Activated CD4-positive, alpha-beta T cell treated with anti-CD3 and anti-CD28 coated beads, Interleukin-10, Interleukin-2, amounts not matched to agents 100 ng/mL and 50 ng/mL, durations not matched to agents 16 hours and 8 hours (primary cell): ENCODE measurements around the gene PLD1.
"Not testable (repeated sequence)": the region's sequence is repeated elsewhere in the genome, so short reads cannot be mapped to it uniquely, and the experiment has no call there.

Experiments used
- DNase-seq: peaks from one replicate; pipeline ENCODE4 v3.0.0-alpha.2; 2020

The PLD1 gene

DNA sequence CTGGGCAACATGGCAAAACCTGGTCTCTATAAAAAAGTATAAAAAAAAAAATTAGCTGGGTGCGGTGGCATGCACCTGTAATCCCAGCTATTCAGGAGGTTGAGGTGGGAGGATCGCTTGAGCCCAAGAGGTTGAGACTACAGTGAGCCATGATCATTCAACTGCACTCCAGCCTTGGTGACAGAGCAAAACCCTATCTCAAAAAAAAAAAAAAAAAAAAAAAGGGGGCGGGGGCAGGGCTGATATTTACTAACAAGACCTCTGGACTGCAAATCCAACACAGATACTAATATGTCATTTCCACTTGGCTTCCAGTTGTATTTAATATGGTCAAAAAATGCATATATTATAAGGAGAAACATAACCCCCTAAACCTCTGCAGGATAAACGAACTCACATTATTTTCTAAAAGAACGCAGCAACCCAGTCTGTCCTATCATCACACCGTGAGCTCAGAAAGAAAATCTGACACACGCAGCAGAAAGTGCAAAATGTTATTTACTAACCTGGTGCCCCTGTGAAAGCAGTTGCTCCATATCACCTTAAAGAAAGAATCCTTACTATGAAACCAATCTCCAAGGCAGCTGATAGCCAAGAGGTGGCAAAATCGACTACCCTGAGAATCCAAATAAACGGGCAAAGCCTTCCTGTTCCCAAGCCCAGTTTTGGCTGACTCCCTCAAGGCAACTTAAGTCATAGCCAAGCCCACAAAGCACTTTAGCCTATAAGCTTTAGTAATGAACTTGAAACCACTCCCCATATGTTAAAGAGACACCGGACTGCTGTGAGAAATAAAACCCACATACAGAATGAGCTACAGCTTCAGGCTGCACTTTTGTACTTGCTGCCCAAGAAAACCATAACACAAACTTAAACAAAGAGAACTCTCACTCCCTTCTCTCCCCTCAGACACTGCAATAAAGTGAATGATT lies 39.3 kb downstream of the PLD1 start:
- no peak for DNase-seq

DNA sequence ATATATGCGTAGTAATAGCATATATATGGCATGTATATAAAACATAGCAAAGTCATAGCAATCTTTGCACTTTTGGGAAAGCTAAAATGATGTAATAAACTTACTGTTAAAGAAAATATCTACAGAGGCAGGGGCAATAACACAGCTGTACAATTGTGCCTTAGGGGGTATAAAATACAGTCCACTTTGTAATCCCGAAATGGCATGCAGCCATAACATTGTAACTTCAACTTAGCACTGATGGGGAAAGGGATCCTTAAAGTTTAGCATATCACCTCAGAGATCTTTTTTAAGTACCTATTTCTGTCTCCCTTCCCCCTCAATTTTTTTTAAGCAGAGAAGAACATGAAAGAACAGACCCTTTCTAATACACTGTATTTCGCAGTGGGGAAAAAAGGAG lies 40.8 kb downstream of the PLD1 start:
- DNase-seq = no peak

DNA sequence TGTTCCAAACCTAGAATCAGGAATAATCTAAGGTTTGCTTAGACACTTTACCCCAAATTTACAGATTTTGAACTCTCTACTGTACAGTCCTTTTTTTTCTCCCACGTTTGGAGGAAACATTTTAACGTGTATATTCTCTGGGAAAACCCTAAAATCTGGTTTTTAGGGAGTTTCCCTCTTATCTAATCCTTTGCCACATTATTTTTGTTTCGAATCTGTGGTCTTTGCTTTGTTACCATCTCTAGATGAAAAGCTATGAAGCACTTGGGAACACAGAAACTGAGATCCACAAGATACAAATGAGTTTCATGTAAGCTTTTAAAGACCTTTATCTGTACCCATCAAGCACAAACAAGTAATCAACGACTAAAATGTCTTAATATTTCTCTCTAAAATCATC lies 41.3 kb downstream of the PLD1 start:
- DNase-seq = no peak

DNA sequence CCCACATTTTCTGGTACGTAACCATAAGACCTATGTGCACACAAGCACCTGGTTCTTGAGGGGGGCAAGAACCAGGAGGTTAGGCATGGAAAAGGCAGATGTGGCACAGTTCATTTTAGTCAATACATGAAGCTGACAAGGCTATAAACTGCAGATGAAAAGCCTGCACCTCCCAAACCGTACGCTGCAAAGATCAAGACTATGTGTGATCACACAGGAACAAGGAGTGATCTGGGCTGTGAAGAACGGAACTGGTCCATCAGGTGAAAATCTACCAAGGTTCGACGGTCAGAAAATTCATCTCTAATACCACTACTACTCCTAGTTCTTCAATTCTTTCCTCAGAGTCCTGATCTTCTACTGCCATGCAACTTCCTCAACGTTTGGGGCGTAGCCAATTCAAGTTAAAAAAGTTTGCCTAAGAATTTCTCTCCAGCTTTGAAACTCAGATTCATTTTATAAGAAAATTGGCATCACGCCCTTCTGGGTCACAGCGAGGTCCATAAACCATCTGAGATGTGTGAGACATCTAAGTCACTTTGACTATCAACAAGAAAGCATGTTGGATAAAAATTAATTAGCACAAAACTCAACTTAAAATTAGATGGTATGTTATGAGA lies 41.9 kb downstream of the PLD1 start:
- DNase-seq = no peak

DNA sequence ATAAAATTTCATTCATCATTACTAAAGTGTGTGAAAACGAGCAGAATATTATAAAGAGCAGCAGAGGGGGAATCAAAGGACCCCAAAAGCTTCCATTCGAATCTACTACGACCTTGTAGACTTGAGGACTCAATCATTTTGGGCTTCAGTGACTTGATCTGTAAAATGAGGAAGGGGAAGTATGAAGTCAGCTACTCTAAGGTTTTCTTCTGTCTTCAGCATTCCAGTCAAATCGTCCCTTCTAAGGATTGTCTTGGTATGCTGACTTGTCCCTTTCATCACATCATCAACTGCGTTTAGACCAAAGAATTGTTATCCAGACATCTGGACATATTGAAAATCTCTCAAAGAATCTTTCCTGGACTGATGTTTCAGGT lies 44.8 kb downstream of the PLD1 start:
- no peak for DNase-seq

DNA sequence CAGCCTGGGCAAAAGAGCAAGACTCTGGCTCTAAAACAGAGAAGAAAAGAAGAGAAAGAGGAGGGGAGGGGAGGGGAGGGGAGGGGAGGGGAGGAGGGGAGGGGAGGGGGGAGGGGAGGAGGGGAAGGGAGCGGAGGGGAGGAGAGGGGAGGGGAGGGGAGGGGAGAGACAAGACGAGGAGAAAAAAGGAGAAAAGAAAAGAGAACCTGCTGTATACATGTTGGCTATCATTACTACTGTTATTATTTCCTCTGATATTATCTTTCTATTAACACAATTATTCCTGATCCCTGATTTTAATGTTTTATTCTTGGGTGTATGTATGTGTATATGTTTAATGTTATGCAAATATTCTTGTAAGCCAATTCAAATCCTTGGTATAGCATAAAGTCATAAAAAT lies 46.9 kb downstream of the PLD1 start:
- DNase-seq = no peak

DNA sequence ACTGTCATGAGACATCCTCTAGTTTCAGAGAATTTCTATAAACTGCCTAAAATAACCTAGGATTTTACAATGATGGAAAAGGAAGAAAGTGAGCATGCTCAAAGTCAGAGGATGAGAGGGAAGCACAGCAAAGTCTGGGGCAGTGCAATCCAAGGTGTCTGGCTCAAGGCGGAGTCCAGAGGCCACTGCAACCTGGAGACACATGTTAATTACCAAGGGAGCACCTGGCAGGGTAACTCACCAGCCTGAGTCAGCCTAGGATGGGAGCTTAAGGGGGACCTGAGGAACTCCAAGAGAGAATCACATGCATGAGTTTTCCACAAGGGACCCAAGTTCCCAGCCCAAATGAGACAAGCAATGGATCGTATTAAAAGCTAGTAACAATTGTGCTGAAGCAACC lies 49.8 kb downstream of the PLD1 start:
- no peak for DNase-seq

DNA sequence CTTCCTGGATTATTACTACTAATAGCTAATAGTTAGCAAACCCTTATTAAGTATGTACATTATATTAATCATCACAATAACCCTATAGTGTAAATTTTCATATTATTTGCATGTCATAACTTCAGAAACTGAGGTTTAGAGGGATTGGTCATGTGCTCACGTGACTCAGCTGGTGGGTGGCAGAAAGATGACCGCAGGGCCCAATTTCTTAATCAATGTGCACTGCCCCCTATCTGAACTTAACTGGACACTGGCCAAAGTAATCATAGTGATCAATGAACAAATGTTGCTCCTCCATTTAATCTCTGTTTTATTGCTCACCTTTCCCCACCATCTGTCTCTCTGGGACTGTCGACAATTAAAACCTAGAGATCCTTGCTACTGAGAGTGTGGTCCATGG lies 52.2 kb downstream of the PLD1 start:
- no peak for DNase-seq

DNA sequence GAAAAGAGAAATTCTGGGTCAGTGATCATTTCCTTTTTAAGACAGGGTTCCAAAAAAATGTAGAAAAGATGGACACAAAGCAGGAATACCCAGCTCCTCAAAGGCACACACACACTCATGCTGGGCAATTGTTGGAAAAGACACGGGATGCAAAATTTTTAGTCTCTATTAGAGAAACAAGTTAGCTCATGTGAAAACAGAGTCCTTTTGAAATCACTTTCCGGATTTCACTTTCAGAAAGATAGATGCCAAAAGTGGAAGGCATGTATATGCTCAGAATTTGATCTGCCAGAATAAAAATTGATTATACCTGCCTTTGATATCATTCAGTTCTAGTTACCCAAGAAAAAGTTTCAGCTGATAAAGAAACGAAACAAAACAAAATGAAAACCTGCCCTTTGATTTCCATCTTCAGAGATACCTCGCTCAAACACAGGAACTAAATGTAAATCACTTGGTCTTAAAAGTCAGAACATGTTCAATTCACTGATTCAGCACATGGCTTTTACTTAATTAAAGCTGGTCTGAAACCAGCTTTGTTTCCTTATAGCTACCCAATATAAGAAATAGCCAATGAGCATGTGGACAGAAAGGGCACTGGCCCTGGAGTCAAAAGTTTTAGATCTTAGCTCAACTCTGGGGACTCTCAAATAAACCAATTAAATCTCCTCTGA lies 52.8 kb downstream of the PLD1 start:
- DNase-seq = no peak

DNA sequence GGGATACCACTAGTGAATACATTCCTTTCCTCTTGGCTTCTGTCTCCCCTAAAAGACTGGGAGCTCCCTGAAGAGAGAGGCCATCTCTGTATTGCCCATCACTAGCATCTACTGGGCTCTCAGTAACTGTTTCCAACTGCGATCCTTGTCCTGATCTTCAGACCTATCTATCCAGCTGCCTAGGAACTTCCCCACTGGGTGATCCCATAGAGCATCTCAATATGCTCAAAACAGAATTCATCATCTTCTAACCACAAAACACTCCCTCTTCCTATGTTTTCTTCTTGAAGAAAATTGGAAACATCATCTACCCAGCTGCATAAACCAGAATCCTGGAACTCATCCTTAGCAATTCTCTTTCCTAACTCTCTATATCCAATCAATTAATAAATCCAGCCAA lies 54.6 kb downstream of the PLD1 start:
- no peak for DNase-seq

DNA sequence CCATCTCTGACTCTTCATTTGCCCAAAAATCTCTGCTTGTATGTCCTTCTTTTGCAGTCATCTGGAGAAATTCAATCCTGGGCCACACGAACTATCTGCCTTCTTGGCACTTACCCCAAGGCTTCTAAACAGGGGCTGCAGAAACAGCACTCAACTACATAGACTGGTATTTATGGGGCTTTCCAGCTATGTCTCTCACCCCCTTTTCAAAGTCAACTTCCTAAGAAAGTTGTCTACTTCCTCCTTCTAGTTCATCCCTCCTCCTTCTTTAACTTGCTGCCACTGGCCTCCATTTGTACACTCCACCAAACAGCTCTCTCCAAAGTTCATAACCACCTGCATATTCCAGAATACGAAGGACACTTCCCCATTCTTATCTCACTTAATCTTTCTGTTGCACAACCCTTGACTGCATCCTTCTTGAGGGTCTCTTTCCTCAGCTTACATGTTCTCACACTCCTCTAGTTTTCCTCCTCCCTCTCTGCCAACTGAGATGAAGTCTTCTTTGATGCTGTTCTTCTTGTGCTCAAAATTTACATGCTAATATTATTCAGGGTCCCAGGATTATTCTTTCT lies 55.2 kb downstream of the PLD1 start:
- DNase-seq = no peak

DNA sequence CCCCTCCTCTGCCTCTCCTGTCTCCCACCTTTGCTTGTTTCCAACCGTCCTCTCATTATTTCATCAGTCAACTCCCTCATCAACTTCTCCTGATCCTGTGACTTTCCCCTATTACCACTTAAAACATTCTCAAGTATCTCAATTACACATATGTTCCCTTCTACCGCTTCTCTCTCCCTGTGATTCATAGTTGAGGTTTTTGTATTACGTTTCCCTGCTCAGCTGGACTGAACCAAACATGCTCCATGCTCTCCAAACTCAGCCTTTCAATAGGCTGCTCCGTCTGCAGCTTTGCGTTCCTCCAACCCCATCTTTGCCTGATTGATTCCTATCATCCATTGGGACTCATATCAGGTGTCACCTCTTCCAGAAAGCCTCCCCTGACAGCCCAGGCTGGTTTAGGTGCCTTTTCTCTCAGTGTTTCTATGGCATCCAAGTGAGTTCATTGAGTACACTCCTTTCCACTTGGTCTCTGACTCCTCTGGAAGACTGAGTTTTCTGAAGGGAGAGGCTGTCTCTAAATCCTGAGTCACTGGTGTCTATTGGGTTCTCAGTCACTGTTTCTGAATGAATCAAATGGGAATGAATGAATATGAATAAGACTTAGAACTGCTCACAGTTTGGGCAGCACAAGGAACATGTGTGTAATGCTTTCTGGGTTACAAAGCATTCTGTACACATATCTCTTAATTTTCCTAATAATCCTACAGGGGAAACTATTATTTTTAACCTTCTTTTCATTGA lies 56.4 kb downstream of the PLD1 start:
- peak; percentile 34 for DNase-seq

DNA sequence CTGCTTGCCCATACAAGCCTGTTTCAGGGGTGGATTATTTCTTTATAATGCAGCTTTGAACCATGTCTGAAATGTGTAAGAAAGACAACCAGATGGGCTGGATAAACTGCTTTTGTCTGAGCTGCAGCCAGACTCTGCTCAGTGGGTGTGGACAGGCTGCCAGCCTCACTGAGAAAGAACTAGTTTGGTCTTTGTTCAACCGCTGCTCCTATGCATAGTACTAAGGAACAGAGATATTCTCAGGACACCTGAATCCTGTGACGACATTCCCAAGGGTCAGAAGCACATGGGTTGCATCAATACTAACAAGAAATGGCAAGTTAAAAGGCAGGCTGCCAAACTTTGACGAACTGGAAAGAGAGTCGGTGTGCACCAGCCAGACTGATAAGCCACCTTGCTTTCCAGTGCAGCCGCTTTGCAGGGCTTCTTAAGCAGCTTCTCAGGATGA lies 57.2 kb downstream of the PLD1 start:
- DNase-seq = no peak

DNA sequence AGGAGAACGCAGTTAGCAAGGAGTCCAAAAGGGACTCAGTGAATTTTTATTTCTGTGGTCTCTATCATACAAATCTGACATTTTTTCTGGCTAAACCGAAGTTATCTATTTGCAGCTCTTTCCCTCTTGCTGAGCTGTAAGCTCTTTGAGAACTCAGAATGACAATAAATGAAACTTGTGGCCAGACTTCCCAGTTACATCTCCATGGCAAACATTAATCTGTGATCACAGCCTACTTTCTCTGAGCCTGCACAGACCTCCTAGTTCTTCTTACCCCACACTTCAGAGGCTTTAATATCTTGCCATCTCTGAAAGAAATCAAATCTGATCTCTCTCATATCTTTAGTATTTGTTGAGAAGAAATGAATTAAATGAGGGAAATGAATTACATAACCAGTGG lies 58.0 kb downstream of the PLD1 start:
- peak; percentile 8 for DNase-seq

DNA sequence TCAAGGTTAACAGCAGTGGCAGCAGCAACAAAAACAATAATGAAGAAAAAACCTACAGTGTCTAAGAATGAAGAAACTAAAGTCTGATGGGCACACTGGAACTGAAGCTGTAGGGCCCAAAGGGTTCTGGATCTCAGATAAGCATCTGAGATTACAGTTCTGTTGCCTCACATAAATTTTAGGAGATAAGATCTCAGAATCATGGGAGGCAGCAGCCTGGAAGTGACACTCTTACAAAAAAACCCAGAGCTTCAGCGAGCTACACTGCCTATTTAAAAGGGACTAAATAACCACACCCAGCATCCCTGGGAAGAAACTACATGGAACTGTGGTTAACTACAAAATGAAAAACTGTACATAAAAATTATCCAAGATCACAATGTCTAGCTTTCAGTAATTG lies 61.2 kb downstream of the PLD1 start:
- DNase-seq = no peak

DNA sequence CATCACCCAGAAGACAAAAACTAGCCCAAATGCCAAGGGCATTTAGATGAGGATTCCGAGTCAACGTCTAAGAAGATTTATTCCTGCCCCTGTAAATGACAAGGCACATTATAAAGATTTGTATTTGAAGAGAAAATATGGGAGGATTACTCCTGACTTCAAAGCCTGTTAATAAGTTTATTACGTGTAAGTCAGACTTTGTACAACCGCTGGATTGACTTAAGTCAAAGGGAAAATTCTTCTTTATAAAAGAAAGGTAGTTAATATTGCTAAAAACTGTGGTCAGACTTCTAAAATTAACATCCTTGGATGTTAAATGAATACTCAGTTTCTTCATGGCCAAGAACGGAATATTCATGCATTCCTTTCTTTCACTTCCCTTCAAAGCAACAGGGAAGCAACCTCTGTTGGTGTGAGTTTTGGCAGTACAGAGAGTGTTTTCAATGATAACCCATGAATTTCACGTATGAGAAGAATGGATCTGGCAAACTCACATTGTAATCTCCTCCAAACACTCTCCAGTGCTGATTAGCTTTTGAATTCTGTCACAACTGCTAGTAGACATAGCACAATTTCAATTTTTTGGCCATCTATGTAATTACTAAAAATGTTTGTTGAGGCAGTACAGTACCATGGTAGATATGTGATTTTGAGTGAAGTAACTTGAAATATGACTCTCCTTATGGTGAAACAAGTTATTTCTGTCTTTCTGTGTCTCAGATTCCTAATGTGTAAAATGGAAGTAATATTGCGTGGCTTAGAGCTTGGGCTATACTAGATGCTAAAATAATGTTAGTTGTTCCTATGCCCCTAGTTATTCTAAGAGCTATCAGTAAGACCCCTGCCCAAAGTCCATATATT lies 62.0 kb downstream of the PLD1 start:
- DNase-seq = no peak

DNA sequence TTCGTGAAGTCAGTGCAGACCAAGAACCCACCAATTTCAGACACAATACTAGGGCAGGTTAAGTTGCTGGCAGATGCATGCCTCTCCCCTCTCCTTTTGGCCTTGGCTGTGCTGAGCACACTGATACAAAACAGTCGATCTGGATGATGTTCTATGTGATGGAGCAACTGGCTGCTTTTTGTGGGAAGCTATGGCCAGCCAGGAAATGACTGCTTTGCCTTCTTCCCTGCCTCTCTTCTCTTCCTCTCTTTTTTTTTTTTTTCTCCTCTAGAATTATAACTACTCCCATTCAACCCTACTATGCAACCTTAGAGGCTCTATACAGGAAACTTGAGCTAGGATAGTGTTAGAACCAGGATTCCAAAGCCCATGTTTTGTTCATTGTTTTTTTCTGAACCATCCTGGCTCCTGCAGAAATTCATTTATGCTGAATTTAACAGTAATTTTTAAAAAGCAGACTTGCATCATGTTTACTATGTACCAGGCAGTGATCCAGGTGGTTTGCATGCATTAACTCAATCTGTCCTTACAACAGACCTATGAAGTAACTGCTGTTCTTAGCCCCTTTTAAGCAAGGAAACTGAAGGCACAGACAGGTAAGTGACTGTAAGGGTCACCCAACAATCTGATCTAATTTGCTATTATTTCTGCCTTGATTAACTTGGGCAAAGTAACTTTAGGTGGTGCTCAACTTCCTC lies 62.9 kb downstream of the PLD1 start:
- DNase-seq = no peak

DNA sequence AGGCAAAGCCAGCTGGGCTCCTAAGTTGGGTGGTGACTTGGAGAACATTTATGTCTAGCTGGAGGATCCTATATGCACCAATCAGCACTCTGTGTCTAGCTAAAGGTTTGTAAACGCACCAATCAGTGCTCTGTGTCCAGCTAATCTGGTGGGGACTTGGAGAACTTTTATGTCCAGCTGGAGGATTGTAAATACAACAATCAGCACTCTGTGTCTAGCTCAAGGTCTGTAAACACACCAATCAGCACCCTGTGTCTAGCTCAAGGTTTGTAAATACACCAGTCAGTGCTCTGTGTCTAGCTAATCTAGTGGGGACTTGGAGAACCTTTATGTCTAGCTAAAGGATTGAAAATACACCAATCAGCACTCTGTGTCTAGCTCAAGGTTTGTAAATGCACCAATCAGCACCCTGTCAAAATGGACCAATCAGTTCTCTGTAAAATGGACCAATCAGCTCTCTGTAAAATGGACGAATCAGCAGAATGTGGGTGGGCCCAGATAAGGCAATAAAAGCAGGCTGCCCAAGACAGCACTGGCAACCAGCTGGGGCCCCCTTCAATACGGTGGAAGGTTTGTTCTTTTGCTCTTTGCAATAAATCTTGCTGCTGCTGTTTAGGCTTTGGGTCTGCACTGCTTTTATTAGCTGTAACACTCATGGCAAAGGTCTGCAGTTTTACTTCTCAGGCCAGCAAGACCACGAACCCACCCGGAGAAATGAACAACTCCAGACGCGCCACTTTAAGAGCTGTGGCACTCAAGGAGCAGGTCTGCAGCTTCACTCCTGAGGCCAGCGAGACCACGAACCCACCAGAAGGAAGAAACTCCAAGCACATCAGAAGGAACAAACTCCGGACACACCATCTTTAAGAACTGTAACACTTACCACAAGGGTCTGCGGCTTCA lies 63.7 kb downstream of the PLD1 start:
- DNase-seq = not testable (repeated sequence)

DNA sequence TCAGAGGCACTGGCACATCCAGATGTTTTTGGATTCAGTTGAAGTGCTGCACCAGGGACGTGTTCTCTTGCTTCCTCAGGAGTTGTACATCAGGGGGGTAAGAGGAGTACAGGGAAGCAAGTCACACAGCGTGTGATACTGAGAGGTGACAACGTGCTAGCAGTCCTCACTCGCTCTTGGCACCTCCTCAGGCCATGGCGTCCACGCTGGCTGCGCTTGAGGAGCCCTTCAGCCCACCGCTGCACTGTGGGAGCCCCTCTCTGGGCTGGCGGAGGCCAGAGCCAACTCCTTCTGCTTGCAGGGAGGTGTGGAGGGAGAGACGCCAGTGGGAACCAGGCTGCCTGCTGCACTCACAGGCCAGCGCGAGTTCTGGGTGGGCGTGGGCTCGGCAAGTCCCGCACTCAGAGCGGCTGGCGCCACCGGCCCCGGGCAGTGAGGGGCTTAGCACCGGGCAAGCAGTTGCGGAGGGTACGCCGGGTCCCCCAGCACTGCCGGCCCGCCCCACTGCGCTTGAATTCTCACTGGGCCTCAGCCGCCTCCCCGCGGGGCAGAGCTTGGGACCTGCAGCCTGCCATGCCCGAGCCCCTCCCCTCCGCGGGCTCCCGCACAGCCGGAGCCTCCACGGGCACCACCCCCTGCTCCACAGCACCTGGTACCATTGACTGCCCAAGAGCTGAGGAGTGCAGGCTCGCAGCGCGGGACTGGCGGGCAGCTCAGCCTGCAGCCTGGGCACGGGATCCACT lies 64.5 kb downstream of the PLD1 start:
- DNase-seq = no peak
